Measurements from ENCODE around the gene CMTM1. TPM values are rescaled to one million over a fixed set of nuclear protein-coding genes. Genes with fewer than 3 reads are reported as not detected.

The CMTM1 gene
- total RNA-seq, 1 donor from 2014 or later = 1.0 TPM

DNA sequence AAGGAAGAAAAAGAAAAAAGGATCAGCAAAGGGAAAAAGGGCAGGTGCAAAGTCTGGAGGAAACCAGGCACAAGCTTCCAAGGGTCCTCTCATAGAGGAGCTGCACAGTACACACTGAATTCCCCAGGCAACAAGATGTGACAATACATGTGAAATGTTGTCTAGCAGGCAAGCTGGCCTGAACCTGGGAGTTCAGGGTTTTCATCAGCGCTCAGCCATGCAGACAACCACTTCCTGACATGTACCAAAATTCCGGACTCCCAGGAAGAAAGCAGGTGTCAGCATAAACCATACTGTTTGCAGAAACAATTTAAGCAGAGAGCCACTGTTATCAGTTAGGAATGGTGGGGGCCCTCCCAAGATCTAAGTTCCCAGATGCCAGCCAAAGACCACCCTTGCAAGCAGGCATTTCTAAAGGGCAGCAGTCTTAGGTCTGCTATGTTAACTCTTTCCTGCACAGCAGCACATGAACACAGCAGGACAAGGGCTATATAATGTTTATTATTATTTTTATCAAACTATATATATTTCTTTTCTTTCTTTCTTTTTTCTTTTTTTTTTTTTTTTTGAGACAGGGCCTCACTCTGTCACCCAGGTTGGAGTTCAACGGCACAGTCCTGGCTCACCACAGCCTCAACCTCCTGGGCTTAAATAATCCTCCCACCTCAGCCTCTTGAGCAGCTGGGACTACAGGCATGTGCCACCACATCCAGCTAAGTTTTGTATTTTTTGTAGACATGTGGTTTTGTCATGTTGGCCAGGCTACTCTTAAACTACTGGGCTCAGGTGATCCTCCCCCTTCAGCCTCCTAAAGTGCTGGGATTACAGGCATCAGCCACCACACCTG, 26.4 kb upstream of the CMTM1 start:
- no peak overlapping the region for H3K4me3 ChIP-seq
- peaks cover 78% of the 10 kb centered on the region for H3K36me3 ChIP-seq
- H3K4me1 ChIP-seq = peaks cover 18% of the 10 kb centered on the region
- intact Hi-C loops (cut with micrococcal nuclease) = no loop called here
- no peaks in the 10 kb centered on the region for H3K27me3 ChIP-seq (ENCODE audit: low read depth)
- DNase-seq = no peak
- H3K9me3 ChIP-seq (replicated peaks) = no peaks in the 10 kb centered on the region
- TF ChIP-seq, protein P1, sequence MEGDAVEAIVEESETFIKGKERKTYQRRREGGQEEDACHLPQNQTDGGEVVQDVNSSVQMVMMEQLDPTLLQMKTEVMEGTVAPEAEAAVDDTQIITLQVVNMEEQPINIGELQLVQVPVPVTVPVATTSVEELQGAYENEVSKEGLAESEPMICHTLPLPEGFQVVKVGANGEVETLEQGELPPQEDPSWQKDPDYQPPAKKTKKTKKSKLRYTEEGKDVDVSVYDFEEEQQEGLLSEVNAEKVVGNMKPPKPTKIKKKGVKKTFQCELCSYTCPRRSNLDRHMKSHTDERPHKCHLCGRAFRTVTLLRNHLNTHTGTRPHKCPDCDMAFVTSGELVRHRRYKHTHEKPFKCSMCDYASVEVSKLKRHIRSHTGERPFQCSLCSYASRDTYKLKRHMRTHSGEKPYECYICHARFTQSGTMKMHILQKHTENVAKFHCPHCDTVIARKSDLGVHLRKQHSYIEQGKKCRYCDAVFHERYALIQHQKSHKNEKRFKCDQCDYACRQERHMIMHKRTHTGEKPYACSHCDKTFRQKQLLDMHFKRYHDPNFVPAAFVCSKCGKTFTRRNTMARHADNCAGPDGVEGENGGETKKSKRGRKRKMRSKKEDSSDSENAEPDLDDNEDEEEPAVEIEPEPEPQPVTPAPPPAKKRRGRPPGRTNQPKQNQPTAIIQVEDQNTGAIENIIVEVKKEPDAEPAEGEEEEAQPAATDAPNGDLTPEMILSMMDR (IDR thresholded peaks at IDR 0.05; ENCODE audit: borderline replicate concordance) = no peak
- H3K27ac ChIP-seq (replicated peaks) = no peak overlapping the region

DNA sequence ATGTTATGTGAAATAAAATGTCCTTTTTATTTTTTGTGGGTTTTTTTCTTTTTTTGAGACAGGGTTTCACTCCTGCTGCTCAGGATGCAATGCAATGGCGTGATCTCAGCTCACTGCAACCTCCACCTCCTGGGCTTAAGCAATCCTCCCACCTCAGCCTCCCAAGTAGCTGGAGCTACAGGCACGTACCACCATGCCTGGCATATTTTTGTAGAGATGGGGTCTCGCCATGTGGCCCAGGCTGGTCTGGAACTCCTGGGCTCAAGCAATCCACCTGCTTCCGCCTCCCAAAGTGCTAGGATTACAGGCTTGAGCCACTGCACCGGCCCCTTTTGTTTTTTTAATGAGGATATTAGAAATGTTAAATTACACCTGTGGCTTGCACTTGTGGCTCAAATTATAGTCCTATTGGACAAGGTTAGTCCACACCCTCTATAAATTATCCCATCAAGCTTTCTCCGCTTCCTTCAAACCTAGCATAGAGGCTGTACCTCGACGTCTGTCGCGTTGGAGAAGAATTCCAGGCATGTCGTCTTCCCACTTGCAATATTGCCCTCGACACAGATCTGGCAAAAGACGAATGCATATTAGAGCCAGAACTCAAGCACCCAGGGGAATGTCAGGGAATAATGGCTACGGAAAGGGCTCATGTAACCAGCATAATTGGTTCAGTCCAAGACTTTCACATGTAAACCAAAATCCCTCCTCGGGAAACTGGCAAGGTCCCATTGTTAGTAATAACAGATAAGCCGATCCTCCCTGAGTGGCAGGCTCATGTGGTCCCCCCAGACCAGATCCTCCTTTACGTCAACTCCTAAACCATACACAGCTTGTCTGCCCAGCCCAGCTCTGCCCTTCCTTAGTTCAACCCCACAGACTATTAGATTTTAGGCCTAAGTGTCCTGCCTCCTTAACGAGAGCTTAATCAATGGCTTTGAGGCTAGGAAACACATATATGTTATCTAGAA, 24.6 kb upstream of the CMTM1 start:
- Histone ChIP-seq H3K27ac (replicated peaks) (no peak overlapping the region), H3K9me3 (replicated peaks) (no peaks in the 10 kb centered on the region), H3K4me3 (no peak overlapping the region), H3K4me1 (peaks cover 17% of the 10 kb centered on the region), H3K27me3 (ENCODE audit: low read depth) (no peaks in the 10 kb centered on the region), H3K36me3 (peaks cover 74% of the 10 kb centered on the region)
- TF ChIP-seq, protein P1 (IDR thresholded peaks at IDR 0.05; ENCODE audit: borderline replicate concordance) = no peak
- intact Hi-C loops (cut with micrococcal nuclease) = no loop called here
- no peak for DNase-seq

DNA sequence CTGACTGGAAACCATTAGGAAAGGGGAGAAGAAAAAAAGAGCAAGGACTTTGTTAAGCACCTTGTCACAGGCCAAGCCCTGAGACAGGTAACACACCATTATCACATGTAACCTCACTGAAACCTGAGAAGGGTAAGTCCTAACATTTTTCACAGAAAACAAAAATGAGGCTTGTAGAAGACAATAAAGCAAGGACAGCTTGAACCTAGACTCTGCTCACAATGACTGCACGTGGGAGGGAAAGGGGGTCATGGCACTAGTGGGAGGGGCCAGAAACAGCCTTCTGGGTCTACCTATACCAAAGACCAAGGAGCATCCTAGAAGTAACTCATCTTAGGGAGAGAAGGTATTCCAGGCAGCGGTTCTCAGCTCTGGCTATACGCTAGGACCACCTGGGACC, 23.8 kb upstream of the CMTM1 start:
- no peaks in the 10 kb centered on the region for H3K9me3 ChIP-seq (replicated peaks)
- no peaks in the 10 kb centered on the region for H3K27me3 ChIP-seq (ENCODE audit: low read depth)
- no peak for DNase-seq
- H3K4me1 ChIP-seq = peaks cover 22% of the 10 kb centered on the region
- TF ChIP-seq, protein P1 (IDR thresholded peaks at IDR 0.05; ENCODE audit: borderline replicate concordance) = no peak
- H3K36me3 ChIP-seq = peaks cover 70% of the 10 kb centered on the region
- intact Hi-C loops (cut with micrococcal nuclease) = no loop called here
- no peak overlapping the region for H3K4me3 ChIP-seq
- no peak overlapping the region for H3K27ac ChIP-seq (replicated peaks)

DNA sequence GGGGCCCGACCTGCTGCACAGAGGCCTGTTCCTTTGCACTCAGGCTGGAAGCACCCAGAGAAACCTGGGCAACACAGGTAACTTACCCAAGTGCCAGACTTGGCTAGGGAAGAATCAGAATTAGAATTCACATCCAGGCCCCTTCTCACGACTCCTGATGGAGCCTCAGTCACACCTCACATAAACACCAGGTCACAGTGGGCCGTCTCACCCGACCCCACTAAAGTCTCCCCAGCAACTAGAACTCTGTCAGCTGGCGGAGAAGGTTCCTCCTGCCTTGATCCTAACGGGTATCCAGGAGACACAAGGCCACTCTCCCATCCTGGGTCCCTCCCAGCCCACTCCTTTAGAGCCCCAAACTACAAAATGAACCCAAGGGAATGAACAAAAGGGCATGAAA, 22.7 kb upstream of the CMTM1 start:
- H3K27ac ChIP-seq (replicated peaks) = no peak overlapping the region
- no peaks in the 10 kb centered on the region for H3K9me3 ChIP-seq (replicated peaks)
- no peaks in the 10 kb centered on the region for H3K27me3 ChIP-seq (ENCODE audit: low read depth)
- TF ChIP-seq, protein P1 (IDR thresholded peaks at IDR 0.05; ENCODE audit: borderline replicate concordance) = no peak
- no peak overlapping the region for H3K4me3 ChIP-seq
- H3K4me1 ChIP-seq = peaks cover 34% of the 10 kb centered on the region
- intact Hi-C loops (cut with micrococcal nuclease) = no loop called here
- peaks cover 60% of the 10 kb centered on the region for H3K36me3 ChIP-seq
- DNase-seq = no peak

DNA sequence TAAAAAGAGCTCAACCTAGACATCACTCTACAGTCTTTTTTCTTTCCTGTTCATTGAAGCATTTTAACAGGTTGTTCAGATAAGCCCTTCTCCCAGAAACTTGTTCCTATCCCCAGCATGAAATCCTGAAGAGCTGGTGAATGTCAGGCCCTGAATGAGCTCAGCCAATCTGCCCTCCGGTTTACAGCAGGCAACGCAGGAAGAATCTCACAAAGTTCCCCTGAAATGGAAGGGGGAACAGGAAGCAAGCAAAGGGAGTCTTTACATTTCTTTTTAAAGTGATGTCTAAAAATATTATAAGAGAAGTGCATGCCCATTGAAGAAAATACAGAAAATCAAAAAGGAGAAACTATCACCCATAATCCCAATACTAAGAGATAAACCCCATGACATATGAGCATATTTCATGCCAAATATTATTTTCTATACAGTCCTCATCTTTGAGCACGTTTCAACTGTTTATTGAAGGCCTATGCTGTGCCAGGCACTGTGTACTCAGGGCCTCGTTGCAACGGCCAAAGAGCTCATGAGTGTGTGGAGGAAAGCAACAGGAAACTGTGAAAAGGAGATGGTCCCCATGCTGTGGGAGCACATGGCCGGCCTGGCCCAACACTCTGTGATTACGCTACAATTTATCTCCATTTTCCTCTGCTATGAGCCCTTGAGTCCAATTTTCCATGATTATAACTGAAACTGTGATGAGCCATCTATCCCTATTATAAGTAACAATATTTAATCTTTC, 22.1 kb upstream of the CMTM1 start:
- H3K27ac ChIP-seq (replicated peaks) = no peak overlapping the region
- H3K9me3 ChIP-seq (replicated peaks) = no peaks in the 10 kb centered on the region
- H3K36me3 ChIP-seq = peaks cover 55% of the 10 kb centered on the region
- no peak overlapping the region for H3K4me3 ChIP-seq
- intact Hi-C loops (cut with micrococcal nuclease) = no loop called here
- TF ChIP-seq, protein P1 (IDR thresholded peaks at IDR 0.05; ENCODE audit: borderline replicate concordance) = no peak
- H3K27me3 ChIP-seq (ENCODE audit: low read depth) = no peaks in the 10 kb centered on the region
- peaks cover 36% of the 10 kb centered on the region for H3K4me1 ChIP-seq
- no peak for DNase-seq
